ENCODE measurements around the gene RAB3C.
"Not testable (repeated sequence)": the region's sequence is repeated elsewhere in the genome, so short reads cannot be mapped to it uniquely, and the experiment has no call there.

The RAB3C gene

DNA sequence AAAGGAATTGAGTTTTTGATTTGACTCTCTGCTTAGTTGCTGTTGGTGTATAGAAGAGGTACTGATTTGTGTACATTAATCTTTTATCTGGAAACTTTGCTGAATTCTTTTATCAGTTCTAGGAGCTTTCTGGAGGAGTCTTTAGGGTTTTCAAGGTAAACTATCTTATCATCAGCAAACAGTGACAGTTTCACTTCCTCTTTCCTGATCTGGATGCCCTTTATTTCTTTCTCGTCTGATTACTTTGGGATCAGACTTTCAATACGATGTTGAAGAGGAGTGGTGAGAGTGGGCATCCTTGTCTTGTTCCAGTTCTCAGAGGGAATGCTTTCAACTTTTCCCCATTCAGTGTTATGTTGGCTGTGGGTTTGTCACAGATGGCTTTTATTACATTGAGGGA is 17.7 kb downstream of the RAB3C start:
- not testable (repeated sequence) for FAIRE-seq; DNase-seq (ENCODE audit: insufficient read length, low spot score)

DNA sequence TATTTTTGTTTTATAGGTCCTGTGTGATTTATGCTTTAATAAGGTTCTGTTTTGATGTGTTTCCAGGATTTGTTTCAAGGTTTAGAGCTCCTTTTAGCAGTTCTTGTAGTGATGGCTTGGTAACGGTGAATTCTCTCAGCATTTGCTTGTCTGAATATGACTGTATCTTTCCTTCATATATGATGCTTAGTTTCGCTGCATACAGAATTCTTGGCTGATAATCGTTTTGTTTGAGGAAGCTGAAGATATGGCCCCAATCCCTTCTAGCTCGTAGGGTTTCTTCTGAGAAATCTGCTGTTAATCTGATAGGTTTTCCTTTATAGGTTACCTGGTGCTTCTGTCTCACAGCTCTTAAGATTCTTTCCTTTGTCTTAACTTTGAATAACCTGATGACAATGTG is 20.0 kb downstream of the RAB3C start:
- not testable (repeated sequence) for FAIRE-seq; DNase-seq (ENCODE audit: insufficient read length, low spot score)

DNA sequence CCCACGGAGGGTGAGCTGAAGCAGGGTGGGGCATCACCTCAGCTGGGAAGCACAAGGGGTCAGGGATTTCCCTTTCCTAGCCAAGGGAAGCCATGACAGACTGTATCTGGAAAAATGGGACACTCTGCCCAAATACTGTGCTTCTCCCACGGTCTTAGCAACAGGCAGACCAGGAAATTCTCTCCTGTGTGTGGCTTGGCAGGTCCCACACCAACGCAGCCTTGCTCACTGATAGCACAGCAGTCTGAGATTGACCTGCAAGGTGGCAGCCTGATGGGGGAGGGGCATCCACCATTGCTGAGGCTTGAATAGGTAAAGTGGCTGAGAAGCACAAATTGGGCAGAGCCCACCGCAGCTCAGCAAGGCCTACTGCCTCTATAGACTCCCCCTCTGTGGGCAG is 23.2 kb downstream of the RAB3C start:
- no peak for FAIRE-seq

GRCh38 chr5:58615972-58616371 is 33.1 kb downstream of the RAB3C start:
- DNase-seq (ENCODE audit: insufficient read length, low spot score) (no peak), FAIRE-seq (no peak)

More for the DNA sequence above, 23.2 kb downstream of the RAB3C start:
- no peak for DNase-seq (ENCODE audit: insufficient read length, low spot score)

GRCh38 chr5:58617241-58617640 is 34.4 kb downstream of the RAB3C start:
- no peak for FAIRE-seq

DNA sequence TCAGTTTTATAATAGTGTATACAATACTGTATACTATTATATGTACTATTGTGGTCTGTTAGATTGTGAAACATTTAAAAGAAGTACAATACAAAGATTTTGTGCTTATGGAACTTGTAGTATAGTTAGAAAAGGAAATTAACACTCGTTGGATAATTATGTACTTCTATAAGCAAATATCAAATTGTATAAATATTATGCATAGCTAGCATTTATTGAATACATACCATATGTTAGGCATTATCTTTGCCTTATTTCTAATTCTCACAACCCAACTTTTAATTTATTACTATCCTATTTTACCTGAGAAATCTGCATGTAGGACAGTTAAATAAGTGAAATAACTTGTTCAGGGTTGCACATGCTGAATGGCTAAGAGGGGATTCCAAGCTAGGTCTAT is 37.5 kb downstream of the RAB3C start:
- no peak for DNase-seq (ENCODE audit: insufficient read length, low spot score)
- no peak for FAIRE-seq

More at GRCh38 chr5:58617241-58617640, 34.4 kb downstream of the RAB3C start:
- DNase-seq (ENCODE audit: insufficient read length, low spot score): no peak

DNA sequence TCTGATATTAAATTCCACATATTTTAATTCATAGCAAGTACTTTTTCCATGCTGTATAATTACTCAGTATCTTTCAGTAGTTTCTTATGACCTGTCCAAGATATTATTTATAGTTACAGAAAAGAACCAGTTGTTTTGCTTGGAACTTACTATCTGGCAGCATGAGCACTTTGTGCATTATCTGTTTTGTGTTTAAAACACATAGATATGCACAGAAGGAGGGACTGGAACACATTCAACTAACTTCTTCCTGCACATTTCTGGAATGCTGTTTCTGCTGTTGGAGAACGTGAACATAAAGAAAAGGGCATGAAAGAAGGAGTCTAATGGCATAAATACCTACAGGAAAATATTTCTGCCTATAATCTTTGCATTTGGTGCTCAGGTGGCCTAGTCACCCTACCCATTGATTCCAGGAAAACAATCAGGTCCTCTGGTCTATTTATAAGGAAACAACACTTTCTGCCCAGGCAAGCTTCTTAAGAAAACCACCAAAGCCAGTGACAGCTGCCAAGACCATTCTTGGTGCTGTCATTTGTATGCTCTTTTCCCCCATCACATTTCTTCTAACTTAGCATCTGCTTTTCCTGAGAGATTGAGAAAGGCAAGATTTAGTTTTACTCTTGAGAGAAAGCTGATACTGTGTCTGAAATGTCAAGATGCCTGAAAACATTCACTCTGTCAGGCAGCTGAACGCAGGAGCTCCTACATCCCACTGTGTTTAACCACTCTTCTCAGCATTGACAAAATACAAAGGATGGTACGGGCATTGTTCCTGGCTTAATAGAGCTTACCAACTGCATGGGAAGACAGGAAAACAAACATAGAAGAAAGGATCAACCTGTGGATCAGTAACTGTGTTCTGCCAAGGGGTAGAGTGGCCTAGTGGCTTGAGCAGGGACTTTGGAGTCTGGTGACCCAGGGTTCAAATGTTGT is 40.3 kb downstream of the RAB3C start:
- FAIRE-seq: no peak

GRCh38 chr5:58628626-58629025 is 45.8 kb downstream of the RAB3C start:
- FAIRE-seq (no peak), DNase-seq (ENCODE audit: insufficient read length, low spot score) (no peak)

More for the DNA sequence above, 40.3 kb downstream of the RAB3C start:
- no peak for DNase-seq (ENCODE audit: insufficient read length, low spot score)

DNA sequence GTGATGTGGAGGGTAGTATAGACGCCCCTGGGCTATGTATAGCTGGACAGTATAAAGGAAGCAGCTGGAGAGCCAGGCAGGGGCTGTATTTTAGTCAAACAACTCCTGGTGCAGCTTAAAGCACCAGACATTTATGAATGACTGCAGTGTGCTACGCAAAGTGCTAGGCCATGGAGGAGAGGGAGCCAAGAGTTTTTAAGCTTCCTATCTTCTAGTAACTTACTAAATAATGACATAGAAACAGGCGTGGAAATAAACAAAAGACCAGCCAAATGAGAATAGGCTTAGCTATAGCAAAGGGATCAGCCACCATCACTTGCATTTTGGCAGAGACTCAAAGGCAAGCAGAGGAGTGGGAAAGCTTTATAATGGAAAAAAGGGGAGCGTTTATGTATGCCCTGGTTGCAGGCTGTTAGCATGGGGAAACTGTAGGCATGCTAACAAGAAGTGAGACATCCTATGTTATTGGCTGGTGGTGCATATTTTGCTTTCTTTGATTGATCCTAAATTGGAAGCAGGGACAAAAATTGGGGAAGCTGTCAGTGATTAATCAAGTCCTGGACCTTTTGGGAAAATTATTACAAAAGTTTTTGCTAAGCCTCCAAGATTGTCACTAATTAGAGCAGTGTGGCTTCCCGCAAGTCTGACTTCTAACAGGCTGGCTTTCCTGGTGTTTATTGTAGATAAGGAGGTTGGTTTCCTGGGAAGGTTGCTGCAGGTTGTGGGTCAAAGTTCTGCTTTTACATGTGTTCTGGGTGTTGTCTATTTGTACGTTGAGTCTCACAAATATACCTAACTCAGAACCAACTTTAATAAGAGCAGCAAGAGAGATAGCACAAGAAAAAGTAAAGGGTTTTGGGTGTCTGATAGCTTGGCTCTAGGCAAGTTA is 46.6 kb downstream of the RAB3C start:
- DNase-seq (ENCODE audit: insufficient read length, low spot score) (no peak), FAIRE-seq (no peak)

DNA sequence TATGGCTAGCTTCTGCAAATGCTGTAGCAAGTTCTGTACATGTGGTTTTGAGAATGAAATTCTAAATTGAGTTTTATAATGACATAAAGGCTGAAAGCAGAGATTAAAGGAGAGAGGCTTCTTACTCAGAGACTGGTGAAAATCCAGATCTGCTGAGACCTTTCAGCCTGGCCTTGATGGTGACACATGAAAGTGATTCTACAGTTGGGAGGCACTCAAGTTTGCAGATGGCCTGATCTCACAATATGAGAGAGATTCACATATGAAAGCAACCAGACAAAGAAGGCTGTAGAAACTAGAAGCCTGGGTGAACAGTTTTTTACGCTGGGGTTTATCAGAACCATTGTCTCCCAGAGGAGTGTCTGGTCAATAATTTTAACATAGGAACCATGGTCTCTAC is 49.0 kb downstream of the RAB3C start:
- no peak for DNase-seq (ENCODE audit: insufficient read length, low spot score)
- no peak for FAIRE-seq

GRCh38 chr5:58635416-58635815 is 52.5 kb downstream of the RAB3C start:
- DNase-seq (ENCODE audit: insufficient read length, low spot score) (no peak), FAIRE-seq (no peak)

DNA sequence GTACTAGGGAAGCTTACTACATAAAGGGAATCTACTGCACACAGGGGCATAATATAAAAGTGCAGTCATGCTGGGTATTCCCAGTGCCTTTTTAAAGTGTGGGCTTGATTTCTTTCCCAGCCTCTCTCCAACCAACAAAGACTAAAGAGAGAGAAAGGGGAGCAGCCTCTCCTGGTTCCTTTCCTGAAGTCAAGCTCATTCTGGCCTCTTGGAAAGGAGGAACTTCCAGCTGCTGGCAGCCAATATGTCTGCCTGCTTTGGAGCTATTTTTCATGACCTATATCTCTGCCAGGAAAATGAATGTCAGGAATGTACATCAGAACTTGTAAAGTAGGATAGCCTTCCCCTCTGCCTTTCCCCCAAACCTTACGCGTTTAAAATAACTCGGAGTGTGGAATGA is 57.1 kb downstream of the RAB3C start:
- no peak for FAIRE-seq
- no peak for DNase-seq (ENCODE audit: insufficient read length, low spot score)

DNA sequence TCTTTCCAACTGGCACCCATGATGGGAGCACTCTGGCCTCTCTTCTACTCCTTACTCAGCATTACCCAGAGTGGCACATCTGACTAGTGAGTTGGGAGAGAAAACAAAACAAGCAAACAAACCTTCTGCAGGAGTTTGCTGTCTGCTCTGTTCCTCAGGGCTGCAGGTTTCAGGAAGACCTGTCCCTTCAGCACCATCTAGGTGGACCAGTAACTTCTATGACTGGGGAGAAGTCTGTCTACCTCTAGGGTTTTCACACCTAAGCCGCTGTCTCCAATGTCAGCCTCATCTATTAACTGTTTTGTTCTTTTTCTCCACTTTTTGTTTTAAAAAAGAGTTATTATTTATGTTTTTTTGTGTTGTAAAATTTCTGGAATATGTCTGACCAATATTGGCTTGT is 58.7 kb downstream of the RAB3C start:
- no peak for DNase-seq (ENCODE audit: insufficient read length, low spot score)
- FAIRE-seq: no peak

- FAIRE-seq: no peak
- no peak for DNase-seq (ENCODE audit: insufficient read length, low spot score)
These were observed 66.0 kb downstream of the RAB3C start for GRCh38 chr5:58648846-58649245.

- DNase-seq (ENCODE audit: insufficient read length, low spot score) (no peak), FAIRE-seq (no peak)
These were observed 66.8 kb downstream of the RAB3C start for GRCh38 chr5:58649716-58650115.

DNA sequence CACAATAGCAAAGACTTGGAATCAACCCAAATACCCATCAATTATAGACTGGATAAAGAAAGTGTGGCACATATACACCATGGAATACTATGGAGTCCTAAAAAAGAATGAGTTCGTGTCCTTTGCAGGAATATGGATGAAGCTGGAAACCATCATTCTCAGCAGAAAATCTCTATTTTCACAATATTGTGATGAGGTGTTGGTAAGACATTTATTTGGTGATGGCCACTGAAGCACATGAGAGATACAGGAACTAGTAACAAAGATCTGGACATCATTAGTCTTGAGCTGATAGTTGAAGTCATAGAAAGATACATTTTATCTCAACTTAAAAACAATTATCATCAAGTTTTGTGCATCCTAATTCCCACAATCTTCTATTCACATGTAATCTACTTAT is 70.6 kb downstream of the RAB3C start:
- DNase-seq (ENCODE audit: insufficient read length, low spot score): no peak
- FAIRE-seq: no peak

DNA sequence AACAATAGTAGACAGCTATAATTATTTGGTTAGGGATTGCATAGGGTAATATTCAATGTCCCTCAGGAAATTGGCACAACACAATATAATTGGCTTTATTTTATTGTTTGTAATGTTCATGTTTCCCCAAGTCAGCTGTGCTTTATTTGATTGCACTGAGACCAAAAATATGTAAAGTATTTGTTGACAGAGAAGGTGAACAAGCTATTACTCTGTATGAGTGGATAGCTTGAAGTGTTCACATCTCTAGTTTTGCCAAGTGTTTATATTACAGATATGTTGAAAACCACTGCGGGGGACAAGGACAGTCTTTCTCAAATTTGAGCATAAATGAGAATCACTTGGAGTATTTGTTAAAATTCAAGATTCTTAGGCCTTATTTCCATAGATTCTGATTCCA is 83.3 kb downstream of the RAB3C start:
- FAIRE-seq (no peak), DNase-seq (ENCODE audit: insufficient read length, low spot score) (no peak)

DNA sequence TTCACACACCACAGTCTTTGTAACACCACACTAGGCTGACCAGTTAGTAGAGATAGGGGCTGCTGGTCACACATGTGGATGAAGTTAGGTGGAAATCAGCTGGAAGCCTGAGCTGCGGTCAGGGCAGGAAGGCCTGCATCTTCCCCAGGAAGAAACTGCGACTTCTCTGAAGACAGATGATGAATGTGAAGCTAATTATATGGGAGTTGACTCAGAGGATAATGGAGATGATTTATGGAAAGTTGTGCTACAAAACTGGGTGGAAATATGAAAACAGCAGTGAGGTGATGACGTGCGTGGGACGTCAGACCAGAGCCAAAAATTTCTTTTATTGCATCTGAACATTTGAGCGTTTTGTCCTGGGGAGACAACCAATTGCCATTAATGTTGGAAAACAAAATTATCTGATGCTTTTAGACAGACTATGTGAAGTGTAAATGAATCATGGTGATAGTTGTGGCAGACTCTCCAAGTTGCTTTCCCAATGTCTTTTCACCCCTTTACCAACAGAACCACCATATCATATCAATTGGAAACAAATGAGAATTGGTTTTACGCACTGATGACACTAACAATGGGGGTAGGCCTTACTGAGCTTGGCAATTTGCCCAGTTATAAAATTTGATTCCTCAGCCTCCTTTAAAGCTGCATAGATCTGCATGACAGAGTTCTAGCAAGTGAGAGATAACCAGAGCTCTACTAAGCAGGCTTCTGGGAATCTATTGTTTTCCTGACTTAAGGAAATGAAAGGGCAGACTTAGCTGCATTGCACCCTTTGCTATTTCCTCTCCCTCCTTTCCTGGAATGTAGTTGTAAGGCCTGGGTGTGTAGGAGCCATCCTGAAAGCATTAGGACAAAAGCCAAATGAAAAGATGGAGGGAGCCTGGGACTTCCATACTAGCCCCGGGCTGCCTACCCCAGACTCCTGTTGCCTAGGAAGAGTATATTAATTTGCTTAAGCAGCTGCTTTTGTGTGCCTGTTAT is 84.0 kb downstream of the RAB3C start:
- DNase-seq (ENCODE audit: insufficient read length, low spot score) (no peak), FAIRE-seq (no peak)

DNA sequence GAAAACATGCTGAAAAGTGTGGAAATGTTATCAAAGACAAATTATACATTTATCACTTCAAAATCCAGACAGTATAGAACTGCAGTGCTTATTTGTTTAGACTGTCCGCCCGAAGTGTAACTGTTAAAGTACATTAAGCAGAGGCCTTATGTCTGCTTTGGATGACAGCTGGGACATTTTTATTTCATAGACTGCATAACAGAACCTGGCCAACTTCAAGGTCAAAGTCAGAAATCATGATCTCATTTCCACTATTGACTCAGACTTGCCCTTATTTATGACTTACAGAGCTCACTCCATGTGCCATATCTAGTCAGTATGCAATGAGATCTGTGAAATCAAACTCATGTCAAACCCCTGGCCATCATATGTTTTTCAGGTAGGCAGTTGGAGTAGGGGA is 87.7 kb downstream of the RAB3C start:
- DNase-seq (ENCODE audit: insufficient read length, low spot score) (no peak), FAIRE-seq (no peak)

DNA sequence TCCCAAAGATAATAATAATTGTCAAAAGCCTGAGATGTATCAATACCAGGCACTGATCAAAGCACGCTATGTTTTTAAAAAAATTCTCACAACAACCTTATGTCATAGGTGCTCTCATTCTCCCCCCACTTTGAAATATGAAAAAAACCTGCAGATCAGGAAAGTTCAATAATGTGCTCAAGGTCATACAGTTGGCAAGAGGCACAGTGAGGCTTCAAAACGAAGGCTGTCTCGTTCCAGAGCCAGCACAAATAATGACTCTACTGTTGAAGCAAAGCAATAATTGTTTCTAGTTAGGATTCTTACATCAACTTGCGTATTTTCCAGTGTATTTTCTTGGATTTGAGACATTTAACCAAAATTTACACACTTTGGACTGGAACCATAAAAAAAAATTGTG is 88.3 kb downstream of the RAB3C start:
- no peak for FAIRE-seq
- no peak for DNase-seq (ENCODE audit: insufficient read length, low spot score)

Measured in HTR-8/SVneo (cell line).